CD4-positive, alpha-beta memory T cell (primary cell): ENCODE results near the gene CAMSAP3. TPM values are rescaled to one million over a fixed set of nuclear protein-coding genes. Genes with fewer than 3 reads are reported as not detected.
"Not testable (repeated sequence)": the region's sequence is repeated elsewhere in the genome, so short reads cannot be mapped to it uniquely, and the experiment has no call there.

Source experiments
- CTCF ChIA-PET: fragments of 350-600 bp; sonication (Branson Sonifier 250); formaldehyde crosslinking; loops from one replicate; lab custom pipeline; 2021; ENCODE audit warnings: inconsistent platforms; ENCODE audit not compliant: partially characterized antibody; lab: Charles Lee
- POLR2A ChIA-PET: fragments of 350-600 bp; sonication (Branson Sonifier 250); formaldehyde crosslinking; loops from one replicate; lab custom pipeline; 2021; ENCODE audit not compliant: partially characterized antibody; lab: Charles Lee
- DNase-seq, 5 donors: peaks; one replicate each; pipeline versions ENCODE4 v3.0.0 to v3.0.0-alpha.2; 2020 to 2022; ENCODE audit warnings: mixed read lengths in 1 of 5
- H3K27ac ChIP-seq: one replicate; pipeline ENCODE4 v1.7.0; 2013; ENCODE audit warnings: low read depth, low read length
- H3K27me3 ChIP-seq: 2 replicates; pipeline ENCODE4 v1.7.0; 2013; ENCODE audit warnings: mild to moderate bottlenecking, low read length, moderate library complexity; ENCODE audit not compliant: insufficient read depth
- H3K36me3 ChIP-seq: 2 replicates; pipeline ENCODE4 v1.7.0; 2013; ENCODE audit warnings: mild to moderate bottlenecking, low read length, moderate library complexity; ENCODE audit not compliant: insufficient read depth
- H3K4me1 ChIP-seq: 2 replicates; pipeline ENCODE4 v1.7.0; 2013; ENCODE audit warnings: mild to moderate bottlenecking, low read length, moderate library complexity; ENCODE audit not compliant: insufficient read depth
- H3K4me3 ChIP-seq, 2 donors: one replicate each; pipeline ENCODE4 v1.7.0; 2013; ENCODE audit warnings: low read length in 2 of 2, mild to moderate bottlenecking in 1 of 2
- H3K9me3 ChIP-seq, 2 donors: one replicate each; pipeline ENCODE4 v1.7.0; 2013; ENCODE audit warnings: low read length in 2 of 2, control low read depth in 1 of 2; ENCODE audit not compliant: control insufficient read depth in 1 of 2
- H3K27ac Mint-ChIP-seq, 7 donors: one replicate each; pipeline ENCODE4 v1.8.0; 2020 to 2021; ENCODE audit warnings: mixed read lengths in 7 of 7, mild to moderate bottlenecking in 6 of 7, inconsistent platforms in 3 of 7, moderate library complexity in 3 of 7
- H3K27me3 Mint-ChIP-seq, 2 donors: one replicate each; pipeline ENCODE4 v1.8.0; 2020 to 2021; ENCODE audit warnings: mixed read lengths in 2 of 2
- H3K36me3 Mint-ChIP-seq, 2 donors: one replicate each; pipeline ENCODE4 v1.8.0; 2020 to 2021; ENCODE audit warnings: mixed read lengths in 2 of 2, inconsistent platforms in 1 of 2, mild to moderate bottlenecking in 1 of 2
- H3K4me1 Mint-ChIP-seq, 4 donors: one replicate each; pipeline ENCODE4 v1.8.0; 2020 to 2021; ENCODE audit warnings: mixed read lengths in 4 of 4, mild to moderate bottlenecking in 1 of 4
- H3K4me3 Mint-ChIP-seq, 8 donors: one replicate each; pipeline ENCODE4 v1.8.0; 2020 to 2021; ENCODE audit warnings: mixed read lengths in 8 of 8, mild to moderate bottlenecking in 7 of 8, moderate library complexity in 6 of 8, inconsistent platforms in 3 of 8
- H3K9me3 Mint-ChIP-seq, 8 donors: one replicate each; pipeline ENCODE4 v1.8.0; 2020 to 2021; ENCODE audit warnings: mixed read lengths in 8 of 8, mild to moderate bottlenecking in 5 of 8, inconsistent platforms in 3 of 8, moderate library complexity in 1 of 8
- intact Hi-C: fragments of 100-400 bp; cut with micrococcal nuclease; formaldehyde crosslinking; loops from one replicate; pipeline ENCODE4 v1.15.1; 2023
- polyA plus RNA-seq, 2 donors: library from polyadenylated mRNA; unstranded; fragments of 300-500 nt; fragmentation: Illumina TruSeq; gene quantifications; one replicate each; pipeline ENCODE4 v1.2.3, GENCODE V29; 2021
- total RNA-seq, 2 experiments: library from RNA; stranded (reverse); gene quantifications; one replicate each; pipeline ENCODE4 v1.2.3, GENCODE V29; 2021

The CAMSAP3 gene
- total and polyA plus RNA-seq, 4 experiments from 2014 or later, result 0.07 to 0.19 (median 0.15) TPM; not detected in 1

GRCh38 chr19:7575434-7576040 lies 20.1 kb upstream of the CAMSAP3 start:
- ChIA-PET CTCF (no interaction called here), POLR2A (no interaction called here)
- intact Hi-C loops, result no loop called here
- Mint-ChIP-seq H3K27ac (no peak overlapping the region), H3K4me3 (no peak overlapping the region), H3K4me1 (no peaks in the 10 kb centered on the region), H3K36me3 (no peaks in the 10 kb centered on the region), H3K9me3 (peaks cover 0 to 2% (median 0%) of the 10 kb centered on the region in 8 donors), H3K27me3 (peaks cover 2 to 4% of the 10 kb centered on the region in 2 donors)
- no peaks in the 10 kb centered on the region for H3K36me3 ChIP-seq
- no peaks in the 10 kb centered on the region for H3K27me3 ChIP-seq
- H3K27ac ChIP-seq, result no peak overlapping the region
- no peaks in the 10 kb centered on the region for H3K4me1 ChIP-seq
- H3K4me3 ChIP-seq, result no peak overlapping the region
- no peaks in the 10 kb centered on the region for H3K9me3 ChIP-seq
- DNase-seq, result no peak

- intact Hi-C loops, H3K27me3 ChIP-seq, H3K36me3 Mint-ChIP-seq: not testable (repeated sequence)
These were observed 18.2 kb upstream of the CAMSAP3 start for GRCh38 chr19:7577422-7577821.

GRCh38 chr19:7578127-7578526 lies 17.5 kb upstream of the CAMSAP3 start:
- Mint-ChIP-seq H3K4me3 (no peak overlapping the region), H3K36me3 (no peaks in the 10 kb centered on the region), H3K27ac (no peak overlapping the region), H3K9me3 (peaks cover 0 to 2% (median 0%) of the 10 kb centered on the region in 8 donors), H3K4me1 (no peaks in the 10 kb centered on the region), H3K27me3 (peaks cover 4 to 6% of the 10 kb centered on the region in 2 donors)
- intact Hi-C loops, result no loop called here
- no peak overlapping the region for H3K4me3 ChIP-seq
- POLR2A ChIA-PET, result no interaction called here
- H3K9me3 ChIP-seq, result no peaks in the 10 kb centered on the region
- H3K27ac ChIP-seq, result no peak overlapping the region
- CTCF ChIA-PET, result interaction anchor here (2.2 kb wide), 1 partner anchor 10 kb away, joined by 5 read pairs; no protein-coding TSS in a partner anchor
- DNase-seq, result no peak
- no peaks in the 10 kb centered on the region for H3K36me3 ChIP-seq
- no peaks in the 10 kb centered on the region for H3K27me3 ChIP-seq
- no peaks in the 10 kb centered on the region for H3K4me1 ChIP-seq

More at GRCh38 chr19:7577422-7577821, 18.2 kb upstream of the CAMSAP3 start:
- H3K4me3 ChIP-seq, POLR2A ChIA-PET, H3K27me3 Mint-ChIP-seq, H3K27ac Mint-ChIP-seq, H3K4me3 Mint-ChIP-seq, H3K27ac ChIP-seq, H3K4me1 ChIP-seq, H3K9me3 ChIP-seq, DNase-seq, H3K4me1 Mint-ChIP-seq, H3K36me3 ChIP-seq, H3K9me3 Mint-ChIP-seq: not testable (repeated sequence)
- CTCF ChIA-PET, result interaction anchor here (2.2 kb wide), 1 partner anchor 9 kb away, joined by 5 read pairs; no protein-coding TSS in a partner anchor

GRCh38 chr19:7579182-7579581 lies 16.5 kb upstream of the CAMSAP3 start:
- H3K4me3 Mint-ChIP-seq, result no peak overlapping the region
- ChIA-PET POLR2A (no interaction called here), CTCF (interaction anchor here (1.5 kb wide), 1 partner anchor 11 kb away, joined by 7 read pairs; no protein-coding TSS in a partner anchor)
- peaks cover 4 to 6% of the 10 kb centered on the region in 2 donors for H3K27me3 Mint-ChIP-seq
- no peaks in the 10 kb centered on the region for H3K4me1 Mint-ChIP-seq
- intact Hi-C loops, result no loop called here
- Histone ChIP-seq H3K4me1 (no peaks in the 10 kb centered on the region), H3K27ac (no peak overlapping the region), H3K9me3 (no peaks in the 10 kb centered on the region), H3K36me3 (no peaks in the 10 kb centered on the region), H3K4me3 (no peak overlapping the region), H3K27me3 (no peaks in the 10 kb centered on the region)
- no peak for DNase-seq
- peaks cover 0 to 2% (median 0%) of the 10 kb centered on the region in 8 donors for H3K9me3 Mint-ChIP-seq
- no peaks in the 10 kb centered on the region for H3K36me3 Mint-ChIP-seq
- H3K27ac Mint-ChIP-seq, result no peak overlapping the region

GRCh38 chr19:7582446-7582845 lies 13.2 kb upstream of the CAMSAP3 start:
- Mint-ChIP-seq H3K4me1 (no peaks in the 10 kb centered on the region), H3K36me3 (no peaks in the 10 kb centered on the region), H3K4me3 (no peak overlapping the region), H3K27me3 (peaks cover 4% of the 10 kb centered on the region in 2 donors), H3K9me3 (no peaks in the 10 kb centered on the region), H3K27ac (no peak overlapping the region)
- no peak overlapping the region for H3K27ac ChIP-seq
- H3K4me3 ChIP-seq, result no peak overlapping the region
- H3K36me3 ChIP-seq, result no peaks in the 10 kb centered on the region
- DNase-seq, result no peak
- intact Hi-C loops, result no loop called here
- ChIA-PET POLR2A (no interaction called here), CTCF (interaction anchor here (1.2 kb wide), 1 partner anchor 70 kb away, joined by 3 read pairs; no protein-coding TSS in a partner anchor)
- H3K27me3 ChIP-seq, result no peaks in the 10 kb centered on the region
- no peaks in the 10 kb centered on the region for H3K9me3 ChIP-seq
- no peaks in the 10 kb centered on the region for H3K4me1 ChIP-seq

GRCh38 chr19:7589822-7590221 lies 5.8 kb upstream of the CAMSAP3 start:
- Mint-ChIP-seq H3K36me3 (no peaks in the 10 kb centered on the region), H3K4me1 (no peaks in the 10 kb centered on the region), H3K9me3 (no peaks in the 10 kb centered on the region), H3K27ac (no peak overlapping the region), H3K4me3 (no peak overlapping the region), H3K27me3 (peaks cover 9 to 11% of the 10 kb centered on the region in 2 donors)
- CTCF ChIA-PET, result no interaction called here
- H3K27ac ChIP-seq, result no peak overlapping the region
- intact Hi-C loops, result no loop called here
- POLR2A ChIA-PET, result no interaction called here
- no peak overlapping the region for H3K4me3 ChIP-seq
- DNase-seq, result no peak
- H3K9me3 ChIP-seq, result no peaks in the 10 kb centered on the region
- no peaks in the 10 kb centered on the region for H3K36me3 ChIP-seq
- H3K27me3 ChIP-seq, result no peaks in the 10 kb centered on the region
- no peaks in the 10 kb centered on the region for H3K4me1 ChIP-seq

- Mint-ChIP-seq H3K4me3 (no peak overlapping the region), H3K9me3 (no peaks in the 10 kb centered on the region)
- CTCF ChIA-PET, result no interaction called here
These were observed 5.4 kb upstream of the CAMSAP3 start for GRCh38 chr19:7590256-7590655.

More at GRCh38 chr19:7590256-7590655, 5.4 kb upstream of the CAMSAP3 start:
- Histone ChIP-seq H3K4me3 (no peak overlapping the region), H3K27me3 (no peaks in the 10 kb centered on the region), H3K36me3 (no peaks in the 10 kb centered on the region), H3K9me3 (no peaks in the 10 kb centered on the region), H3K4me1 (peaks cover under 1% of the 10 kb centered on the region), H3K27ac (no peak overlapping the region)
- intact Hi-C loops, result no loop called here
- H3K27ac Mint-ChIP-seq, result no peak overlapping the region
- H3K27me3 Mint-ChIP-seq, result peaks cover 11 to 13% of the 10 kb centered on the region in 2 donors
- no peaks in the 10 kb centered on the region for H3K36me3 Mint-ChIP-seq
- H3K4me1 Mint-ChIP-seq, result peaks cover 2 to 3% (median 2%) of the 10 kb centered on the region in 4 donors
- POLR2A ChIA-PET, result no interaction called here
- no peak for DNase-seq
